HepG2 (cell line): Measurements from ENCODE around the gene TDRD6. TPM values are rescaled to one million over a fixed set of nuclear protein-coding genes. Genes with fewer than 3 reads are reported as not detected.

ENCODE experiments used
- EZH2 ChIP-seq: conservative IDR thresholded peaks from 2 replicates; pipeline ENCODE4 v1.6.1; 2012; ENCODE audit warnings: mild to moderate bottlenecking, low read depth, low read length, moderate library complexity
- GPN1 ChIP-seq: sonication (generic); formaldehyde crosslinking; IDR thresholded peaks from 2 replicates; pipeline ENCODE4 v1.5.1; 2020; ENCODE audit warnings: missing genetic modification reagents, borderline replicate concordance
- HES4 ChIP-seq: sonication (generic); formaldehyde crosslinking; IDR thresholded peaks from 2 replicates; pipeline ENCODE4 v1.9.0; 2021; ENCODE audit warnings: mild to moderate bottlenecking, missing genetic modification reagents, borderline replicate concordance
- HNRNPLL ChIP-seq: fragments of 200-400 bp; formaldehyde crosslinking; IDR thresholded peaks from 2 replicates; pipeline ENCODE4 v1.6.1; 2017; ENCODE audit warnings: mild to moderate bottlenecking, low read depth, low read length; ENCODE audit not compliant: poor library complexity, severe bottlenecking
- MTA1 ChIP-seq: sonication (generic); formaldehyde crosslinking; IDR thresholded peaks from 2 replicates; pipeline ENCODE4 v1.4.0; 2020; ENCODE audit warnings: missing genetic modification reagents, mild to moderate bottlenecking, borderline replicate concordance
- MTF2 ChIP-seq: sonication (generic); formaldehyde crosslinking; IDR thresholded peaks from 2 replicates; pipeline ENCODE4 v1.5.0; 2020; ENCODE audit warnings: missing genetic modification reagents, borderline replicate concordance
- MYPOP ChIP-seq: sonication (generic); formaldehyde crosslinking; IDR thresholded peaks from 2 replicates; pipeline ENCODE4 v1.8.1; 2023; ENCODE audit warnings: mild to moderate bottlenecking, moderate library complexity, missing genetic modification reagents
- NFYB ChIP-seq: sonication (generic); formaldehyde crosslinking; IDR thresholded peaks from 2 replicates; pipeline ENCODE4 v1.4.0; 2020; ENCODE audit warnings: missing genetic modification reagents
- SYNCRIP ChIP-seq: fragments of 200-400 bp; formaldehyde crosslinking; IDR thresholded peaks from 2 replicates; pipeline ENCODE4 v1.6.1; 2018; ENCODE audit warnings: mild to moderate bottlenecking, low read depth, low read length; ENCODE audit not compliant: insufficient read depth
- UBTF ChIP-seq: sonication (generic); formaldehyde crosslinking; IDR thresholded peaks from 2 replicates; pipeline ENCODE4 v1.4.0; 2020; ENCODE audit warnings: mild to moderate bottlenecking, missing genetic modification reagents
- ZFP90 ChIP-seq: sonication (generic); formaldehyde crosslinking; IDR thresholded peaks from 2 replicates; pipeline ENCODE4 v1.8.0; 2022; ENCODE audit warnings: missing genetic modification reagents, mild to moderate bottlenecking, inconsistent platforms, borderline replicate concordance
- ZFP91 ChIP-seq: sonication (generic); formaldehyde crosslinking; IDR thresholded peaks from 2 replicates; pipeline ENCODE4 v1.9.0; 2022; ENCODE audit warnings: missing genetic modification reagents, mild to moderate bottlenecking, borderline replicate concordance
- ZNF30 ChIP-seq: sonication (generic); formaldehyde crosslinking; IDR thresholded peaks from 2 replicates; pipeline ENCODE4 v1.5.0; 2020; ENCODE audit warnings: mild to moderate bottlenecking, missing genetic modification reagents
- ZNF800 ChIP-seq: sonication (generic); formaldehyde crosslinking; IDR thresholded peaks from 2 replicates; pipeline ENCODE4 v1.4.0; 2020; ENCODE audit warnings: missing genetic modification reagents
- polyA plus RNA-seq, 8 experiments: library from polyadenylated mRNA; depleted of rRNA in 3 of 8; stranded (reverse) in 7 of 8; unstranded in 1 of 8; fragments of >200 nt; fragmentation: Illumina TruSeq in 4 of 8; extraction: Trizol in 4 of 8; gene quantifications; 2 replicates each; pipeline versions ENCODE4 v1.2.1 to v1.2.3, GENCODE V29; 2011 to 2016; ENCODE audit warnings: low read depth in 4 of 8, missing spikeins in 1 of 8, mixed read lengths in 1 of 8; ENCODE audit not compliant: insufficient read depth in 1 of 8
- total RNA-seq, 5 experiments: library from RNA; depleted of rRNA; stranded (reverse); fragments of >200 nt; fragmentation: Illumina TruSeq; extraction: Trizol; gene quantifications; 2 replicates each; pipeline ENCODE4 v1.2.3, GENCODE V29; 2016; ENCODE audit warnings: low read depth in 1 of 5

Gene TDRD6
- total and polyA plus RNA-seq, 2 of the 13 experiments (the other 11 are each of a cell fraction or from before 2014, with no cell fraction given) = not detected

GRCh38 chr6:46734867-46735719 lies 47.4 kb downstream of the TDRD6 start, which contains the start of gene PLA2G7 (continued):
- TF ChIP-seq ZFP90 (0 out of 2 replicates have a peak, but pooled peaks have one; percentile 0), UBTF (CRISPR knock-in tag) (peak; percentile 46; the same call in 1 of the 2 replicates), ZNF30 (no peak), EZH2 (peak; percentile 94), MTF2 (CRISPR knock-in tag) (peak; percentile 82; the same call in 1 of the 2 replicates), ZFP91 (peak; percentile 52; the same call in 1 of the 2 replicates), MYPOP (CRISPR knock-in tag) (no peak), MTA1 (CRISPR knock-in tag) (0 out of 2 replicates have a peak, but pooled peaks have one; percentile 24), ZNF800 (CRISPR knock-in tag) (peak; percentile 98), HES4 (CRISPR knock-in tag) (0 out of 2 replicates have a peak, but pooled peaks have one; percentile 51), SYNCRIP (0 out of 2 replicates have a peak, but pooled peaks have one; percentile 94), GPN1 (CRISPR knock-in tag) (peak; percentile 71; the same call in 1 of the 2 replicates), HNRNPLL (peak; percentile 39), NFYB (CRISPR knock-in tag) (no peak)
